ENCODE results near the gene DKK3. TPM values are rescaled to one million over a fixed set of nuclear protein-coding genes. Genes with fewer than 3 reads are reported as not detected.

Gene DKK3
- total and polyA plus RNA-seq, 4 donors: 3.1 to 9.9 (median 7.1) TPM

GRCh38 chr11:11983427-11983826 is 25.0 kb downstream of the DKK3 start:
- no peak for DNase-seq (ENCODE audit: low spot score)
- no peak overlapping the region for H3K9ac ChIP-seq (ENCODE audit: low read depth in 1 of 2, low read length in 2 of 2)
- no peaks in the 10 kb centered on the region for H3K36me3 ChIP-seq (ENCODE audit: control insufficient read depth in 4 of 4, insufficient read depth in 3 of 4, low read depth in 1 of 4, low read length in 3 of 4)
- no peak overlapping the region for H3K4me3 ChIP-seq (ENCODE audit: low read depth in 1 of 3, low read length in 3 of 3)
- H3K4me1 ChIP-seq (ENCODE audit: control insufficient read depth in 4 of 4, insufficient read depth in 4 of 4, low read length in 3 of 4): no peaks in the 10 kb centered on the region
- TF ChIP-seq YY1 (IDR thresholded peaks at IDR 0.05) (no peak), SP1 (IDR thresholded peaks at IDR 0.05) (no peak), GABPA (IDR thresholded peaks at IDR 0.05 in 1 of 2, conservative IDR thresholded peaks at IDR 0.05 in 1 of 2) (no peak), ZBTB33 (IDR thresholded peaks at IDR 0.05) (no peak), JUND (IDR thresholded peaks at IDR 0.05) (no peak)
- TF ChIP-seq, protein P1, sequence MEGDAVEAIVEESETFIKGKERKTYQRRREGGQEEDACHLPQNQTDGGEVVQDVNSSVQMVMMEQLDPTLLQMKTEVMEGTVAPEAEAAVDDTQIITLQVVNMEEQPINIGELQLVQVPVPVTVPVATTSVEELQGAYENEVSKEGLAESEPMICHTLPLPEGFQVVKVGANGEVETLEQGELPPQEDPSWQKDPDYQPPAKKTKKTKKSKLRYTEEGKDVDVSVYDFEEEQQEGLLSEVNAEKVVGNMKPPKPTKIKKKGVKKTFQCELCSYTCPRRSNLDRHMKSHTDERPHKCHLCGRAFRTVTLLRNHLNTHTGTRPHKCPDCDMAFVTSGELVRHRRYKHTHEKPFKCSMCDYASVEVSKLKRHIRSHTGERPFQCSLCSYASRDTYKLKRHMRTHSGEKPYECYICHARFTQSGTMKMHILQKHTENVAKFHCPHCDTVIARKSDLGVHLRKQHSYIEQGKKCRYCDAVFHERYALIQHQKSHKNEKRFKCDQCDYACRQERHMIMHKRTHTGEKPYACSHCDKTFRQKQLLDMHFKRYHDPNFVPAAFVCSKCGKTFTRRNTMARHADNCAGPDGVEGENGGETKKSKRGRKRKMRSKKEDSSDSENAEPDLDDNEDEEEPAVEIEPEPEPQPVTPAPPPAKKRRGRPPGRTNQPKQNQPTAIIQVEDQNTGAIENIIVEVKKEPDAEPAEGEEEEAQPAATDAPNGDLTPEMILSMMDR (IDR thresholded peaks at IDR 0.05; ENCODE audit: low read depth, low read length, missing input control): no peak
- WGBS: 86% methylated on average over 5 of the region's 5 CpGs
- H3K9me3 ChIP-seq (ENCODE audit: control insufficient read depth in 4 of 4, low read length in 3 of 4): no peaks in the 10 kb centered on the region
- no peak overlapping the region for H3K27ac ChIP-seq (ENCODE audit: low read depth in 1 of 2, low read length in 2 of 2)
- H3K27me3 ChIP-seq (ENCODE audit: control insufficient read depth in 4 of 4, insufficient read depth in 4 of 4, low read length in 3 of 4): no peaks in the 10 kb centered on the region

DNA sequence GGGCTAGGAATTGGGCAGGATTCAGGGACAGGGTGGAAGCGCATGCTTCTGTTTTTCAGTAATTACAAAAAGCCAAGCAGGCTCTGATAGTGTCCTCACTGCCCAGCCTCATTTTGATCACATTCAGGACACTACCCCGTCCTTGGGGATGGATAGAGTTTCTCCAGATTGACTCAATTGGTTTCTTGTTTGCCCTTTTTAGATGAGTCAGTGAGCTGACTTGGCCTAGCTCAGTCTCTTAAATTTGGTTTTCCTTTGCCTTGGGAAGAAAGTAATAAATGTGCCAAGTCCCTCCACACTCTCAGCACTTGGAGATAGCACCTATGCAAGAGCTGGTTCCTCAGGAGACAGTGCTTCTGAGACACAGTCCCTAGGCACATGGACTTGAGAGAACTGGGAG is 25.5 kb downstream of the DKK3 start:
- H3K4me3 ChIP-seq (ENCODE audit: low read depth in 1 of 3, low read length in 3 of 3): no peak overlapping the region
- no peaks in the 10 kb centered on the region for H3K27me3 ChIP-seq (ENCODE audit: control insufficient read depth in 4 of 4, insufficient read depth in 4 of 4, low read length in 3 of 4)
- TF ChIP-seq GABPA (IDR thresholded peaks at IDR 0.05 in 1 of 2, conservative IDR thresholded peaks at IDR 0.05 in 1 of 2) (no peak), RAD21 (IDR thresholded peaks at IDR 0.05) (no peak)
- no peak for DNase-seq (ENCODE audit: low spot score)
- no peak overlapping the region for H3K27ac ChIP-seq (ENCODE audit: low read depth in 1 of 2, low read length in 2 of 2)
- H3K36me3 ChIP-seq (ENCODE audit: control insufficient read depth in 4 of 4, insufficient read depth in 3 of 4, low read depth in 1 of 4, low read length in 3 of 4): no peaks in the 10 kb centered on the region
- H3K9ac ChIP-seq (ENCODE audit: low read depth in 1 of 2, low read length in 2 of 2): no peak overlapping the region
- H3K9me3 ChIP-seq (ENCODE audit: control insufficient read depth in 4 of 4, low read length in 3 of 4): no peaks in the 10 kb centered on the region
- 94% methylated on average over 2 of the region's 2 CpGs for WGBS
- H3K4me1 ChIP-seq (ENCODE audit: control insufficient read depth in 4 of 4, insufficient read depth in 4 of 4, low read length in 3 of 4): no peaks in the 10 kb centered on the region

- TF ChIP-seq EGR1 (IDR thresholded peaks at IDR 0.05; ENCODE audit: low read depth in 2 of 2) (no peak), TAF1 (conservative IDR thresholded peaks at IDR 0.05) (no peak), MAX (IDR thresholded peaks at IDR 0.05) (no peak), FOXA2 (IDR thresholded peaks at IDR 0.05) (no peak), GABPA (IDR thresholded peaks at IDR 0.05 in 1 of 2, conservative IDR thresholded peaks at IDR 0.05 in 1 of 2) (no peak), HNF4G (IDR thresholded peaks at IDR 0.05) (no peak), YY1 (IDR thresholded peaks at IDR 0.05) (no peak), ATF3 (IDR thresholded peaks at IDR 0.05) (no peak), NR2F2 (IDR thresholded peaks at IDR 0.05) (no peak), RXRA (IDR thresholded peaks at IDR 0.05) (no peak), FOXA1 (IDR thresholded peaks at IDR 0.05) (no peak)
- Histone ChIP-seq H3K4me1 (ENCODE audit: control insufficient read depth in 4 of 4, insufficient read depth in 4 of 4, low read length in 3 of 4) (peaks cover 0 to 1% (median 0%) of the 10 kb centered on the region in 4 donors), H3K9ac (ENCODE audit: low read depth in 1 of 2, low read length in 2 of 2) (no peak overlapping the region), H3K4me3 (ENCODE audit: low read depth in 1 of 3, low read length in 3 of 3) (no peak overlapping the region), H3K36me3 (ENCODE audit: control insufficient read depth in 4 of 4, insufficient read depth in 3 of 4, low read depth in 1 of 4, low read length in 3 of 4) (no peaks in the 10 kb centered on the region), H3K9me3 (ENCODE audit: control insufficient read depth in 4 of 4, low read length in 3 of 4) (no peaks in the 10 kb centered on the region), H3K27ac (ENCODE audit: low read depth in 1 of 2, low read length in 2 of 2) (no peak overlapping the region), H3K27me3 (ENCODE audit: control insufficient read depth in 4 of 4, insufficient read depth in 4 of 4, low read length in 3 of 4) (no peaks in the 10 kb centered on the region)
- WGBS: 97% methylated on average over 10 of the region's 10 CpGs
- DNase-seq (ENCODE audit: low spot score): no peak
Observed at GRCh38 chr11:11982461-11982860, 26.0 kb downstream of the DKK3 start.
